ENCODE measurements around the gene CENPX. TPM values are rescaled to one million over a fixed set of nuclear protein-coding genes. Genes with fewer than 3 reads are reported as not detected.

Gene CENPX
- total and polyA plus RNA-seq, 2 of the 13 experiments (the other 11 are each of a cell fraction or from before 2014, with no cell fraction given) = 92.7 to 170 TPM

- TF ChIP-seq ZIK1 (CRISPR knock-in tag; IDR thresholded peaks at IDR 0.05; ENCODE audit: borderline replicate concordance, low read depth) (no peak), ZNF512B (CRISPR knock-in tag; IDR thresholded peaks at IDR 0.05; ENCODE audit: borderline replicate concordance) (no peak; the same call in 1 of the 2 replicates), MNT (IDR thresholded peaks at IDR 0.05) (no peak), KDM4B (CRISPR knock-in tag; IDR thresholded peaks at IDR 0.05) (no peak; the same call in 1 of the 2 replicates), PREB (CRISPR knock-in tag; IDR thresholded peaks at IDR 0.05) (no peak), ZNF619 (CRISPR knock-in tag; IDR thresholded peaks at IDR 0.05) (peak; percentile 47; the same call in 1 of the 2 replicates), PITX1 (CRISPR knock-in tag; IDR thresholded peaks at IDR 0.05) (peak; percentile 71; the same call in 1 of the 2 replicates), ZNF775 (CRISPR knock-in tag; IDR thresholded peaks at IDR 0.05; ENCODE audit: borderline replicate concordance) (no peak), DRAP1 (CRISPR knock-in tag; IDR thresholded peaks at IDR 0.05) (0 out of 2 replicates have a peak, but pooled peaks have one; percentile 31), ONECUT2 (CRISPR knock-in tag; IDR thresholded peaks at IDR 0.05) (no peak), SP2 (CRISPR knock-in tag; IDR thresholded peaks at IDR 0.05) (no peak; the same call in 1 of the 2 replicates), RAD51 (IDR thresholded peaks at IDR 0.05; ENCODE audit: borderline replicate concordance) (no peak), PLRG1 (conservative IDR thresholded peaks at IDR 0.05) (no peak), ZNF24 (IDR thresholded peaks at IDR 0.05) (no peak), ZNF546 (CRISPR knock-in tag; conservative IDR thresholded peaks at IDR 0.05) (0 out of 2 replicates have a peak, but pooled peaks have one; percentile 10), ZNF691 (CRISPR knock-in tag; IDR thresholded peaks at IDR 0.05; ENCODE audit: borderline replicate concordance, low read depth) (no peak), ZNF710 (CRISPR knock-in tag; IDR thresholded peaks at IDR 0.05; ENCODE audit: borderline replicate concordance) (peak; percentile 12; the same call in 1 of the 2 replicates), MED8 (CRISPR knock-in tag; IDR thresholded peaks at IDR 0.05; ENCODE audit: insufficient replicate concordance) (no peak), HOXD1 (CRISPR knock-in tag; IDR thresholded peaks at IDR 0.05) (no peak), PCBP1 (IDR thresholded peaks at IDR 0.05; ENCODE audit: borderline replicate concordance, low read depth, low read length) (peak; percentile 72)
Observed at GRCh38 chr17:82019690-82020571, 2.7 kb downstream of the CENPX start (continued).

All from HepG2 (cell line).